Astrocyte (in vitro differentiated cells and primary cell): ENCODE data around the gene HPSE2. TPM values are rescaled to one million over a fixed set of nuclear protein-coding genes. Genes with fewer than 3 reads are reported as not detected.

Source experiments
- DNase-seq: peaks from one replicate; pipeline ENCODE4 v3.0.0-alpha.2; 2010; ENCODE audit warnings: low read depth
- FAIRE-seq: peaks from 2 replicates; lab custom pipeline; 2011; peaks lifted over from hg19 to GRCh38; lab: Jason Lieb, UNC
- H2AFZ ChIP-seq: 2 replicates; pipeline ENCODE4 v1.6.0; 2012; ENCODE audit warnings: low read depth, low read length, inconsistent platforms
- H3K27ac ChIP-seq: 2 replicates; pipeline ENCODE4 v1.5.1; 2011; ENCODE audit warnings: low read depth, low read length, inconsistent platforms
- H3K27me3 ChIP-seq: 2 replicates; pipeline ENCODE4 v1.6.0; 2011; ENCODE audit warnings: low read length, inconsistent platforms; ENCODE audit not compliant: insufficient read depth
- H3K36me3 ChIP-seq: 2 replicates; pipeline ENCODE4 v1.5.1; 2011; ENCODE audit warnings: low read length, inconsistent platforms; ENCODE audit not compliant: insufficient read depth
- H3K4me1 ChIP-seq: 2 replicates; pipeline ENCODE4 v1.5.1; 2011; ENCODE audit warnings: low read length, inconsistent platforms; ENCODE audit not compliant: insufficient read depth
- H3K4me2 ChIP-seq: 2 replicates; pipeline ENCODE4 v1.6.0; 2012; ENCODE audit warnings: low read length, inconsistent platforms
- H3K4me3 ChIP-seq: 2 replicates; pipeline ENCODE4 v1.5.1; 2011; ENCODE audit warnings: low read depth, mild to moderate bottlenecking, low read length, inconsistent platforms; ENCODE audit not compliant: insufficient read depth
- H3K79me2 ChIP-seq: 2 replicates; pipeline ENCODE4 v1.6.0; 2012; ENCODE audit warnings: mild to moderate bottlenecking, low read length, inconsistent platforms; ENCODE audit not compliant: insufficient read depth
- H3K9ac ChIP-seq: 2 replicates; pipeline ENCODE4 v1.6.0; 2012; ENCODE audit warnings: mild to moderate bottlenecking, low read length, inconsistent platforms
- H3K9me3 ChIP-seq: 2 replicates; pipeline ENCODE4 v1.5.1; 2012; ENCODE audit warnings: low read depth, mild to moderate bottlenecking, low read length, inconsistent platforms; ENCODE audit not compliant: insufficient read depth
- H4K20me1 ChIP-seq: 2 replicates; pipeline ENCODE4 v1.6.0; 2012; ENCODE audit warnings: low read length, inconsistent platforms; ENCODE audit not compliant: insufficient read depth
- H3K27ac Mint-ChIP-seq: one replicate; pipeline ENCODE4 v1.8.0; 2021; ENCODE audit warnings: mild to moderate bottlenecking, mixed read lengths; ENCODE audit not compliant: unreplicated experiment
- H3K27me3 Mint-ChIP-seq: one replicate; pipeline ENCODE4 v1.8.0; 2021; ENCODE audit warnings: low read depth, mixed read lengths; ENCODE audit not compliant: unreplicated experiment
- H3K36me3 Mint-ChIP-seq: one replicate; pipeline ENCODE4 v1.8.0; 2021; ENCODE audit warnings: low read depth, mixed read lengths; ENCODE audit not compliant: unreplicated experiment
- H3K4me1 Mint-ChIP-seq: one replicate; pipeline ENCODE4 v1.8.0; 2021; ENCODE audit warnings: low read depth, mixed read lengths; ENCODE audit not compliant: unreplicated experiment
- H3K4me3 Mint-ChIP-seq: one replicate; pipeline ENCODE4 v1.8.0; 2021; ENCODE audit warnings: mild to moderate bottlenecking, moderate library complexity, mixed read lengths; ENCODE audit not compliant: unreplicated experiment
- H3K9me3 Mint-ChIP-seq: one replicate; pipeline ENCODE4 v1.8.0; 2021; ENCODE audit warnings: mild to moderate bottlenecking, mixed read lengths; ENCODE audit not compliant: unreplicated experiment
- EZH2 ChIP-seq: IDR thresholded peaks from 2 replicates; pipeline ENCODE4 v1.6.1; 2012; ENCODE audit warnings: mild to moderate bottlenecking, low read length, inconsistent platforms; ENCODE audit not compliant: insufficient read depth
- total RNA-seq: library from RNA; stranded (reverse); gene quantifications from 2 replicates; pipeline ENCODE4 v1.2.1, GENCODE V29; 2021
- TF ChIP-seq, protein P1 (sequence below): IDR thresholded peaks from 2 replicates; pipeline ENCODE4 v1.5.1; 2011; ENCODE audit warnings: low read depth, mild to moderate bottlenecking, inconsistent platforms, low read length, moderate library complexity; ENCODE audit not compliant: insufficient read depth

HPSE2 gene
- total RNA-seq, 1 donor from 2014 or later: 0.14 TPM

GRCh38 chr10:98472196-98472595 lies 763.5 kb downstream of the HPSE2 start:
- no peak overlapping the region for H3K27ac Mint-ChIP-seq
- no peak for DNase-seq

GRCh38 chr10:98470850-98471249 lies 764.8 kb downstream of the HPSE2 start:
- no peak overlapping the region for H3K4me3 Mint-ChIP-seq
- H3K36me3 Mint-ChIP-seq: no peaks in the 10 kb centered on the region
- Histone ChIP-seq H4K20me1 (no peaks in the 10 kb centered on the region), H3K36me3 (no peaks in the 10 kb centered on the region), H3K4me2 (no peak overlapping the region), H3K4me1 (peaks cover 5% of the 10 kb centered on the region), H3K4me3 (no peak overlapping the region), H3K27ac (no peak overlapping the region), H3K9ac (no peak overlapping the region), H3K9me3 (no peaks in the 10 kb centered on the region), H2AFZ (no peak overlapping the region), H3K27me3 (no peaks in the 10 kb centered on the region), H3K79me2 (no peaks in the 10 kb centered on the region)
- TF ChIP-seq, protein P1, sequence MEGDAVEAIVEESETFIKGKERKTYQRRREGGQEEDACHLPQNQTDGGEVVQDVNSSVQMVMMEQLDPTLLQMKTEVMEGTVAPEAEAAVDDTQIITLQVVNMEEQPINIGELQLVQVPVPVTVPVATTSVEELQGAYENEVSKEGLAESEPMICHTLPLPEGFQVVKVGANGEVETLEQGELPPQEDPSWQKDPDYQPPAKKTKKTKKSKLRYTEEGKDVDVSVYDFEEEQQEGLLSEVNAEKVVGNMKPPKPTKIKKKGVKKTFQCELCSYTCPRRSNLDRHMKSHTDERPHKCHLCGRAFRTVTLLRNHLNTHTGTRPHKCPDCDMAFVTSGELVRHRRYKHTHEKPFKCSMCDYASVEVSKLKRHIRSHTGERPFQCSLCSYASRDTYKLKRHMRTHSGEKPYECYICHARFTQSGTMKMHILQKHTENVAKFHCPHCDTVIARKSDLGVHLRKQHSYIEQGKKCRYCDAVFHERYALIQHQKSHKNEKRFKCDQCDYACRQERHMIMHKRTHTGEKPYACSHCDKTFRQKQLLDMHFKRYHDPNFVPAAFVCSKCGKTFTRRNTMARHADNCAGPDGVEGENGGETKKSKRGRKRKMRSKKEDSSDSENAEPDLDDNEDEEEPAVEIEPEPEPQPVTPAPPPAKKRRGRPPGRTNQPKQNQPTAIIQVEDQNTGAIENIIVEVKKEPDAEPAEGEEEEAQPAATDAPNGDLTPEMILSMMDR: no peak
- TF ChIP-seq EZH2: no peak
- H3K27me3 Mint-ChIP-seq: peaks cover 15% of the 10 kb centered on the region
- H3K9me3 Mint-ChIP-seq: no peaks in the 10 kb centered on the region
- peaks cover 3% of the 10 kb centered on the region for H3K4me1 Mint-ChIP-seq
- DNase-seq (no peak), FAIRE-seq (no peak)
- no peak overlapping the region for H3K27ac Mint-ChIP-seq

More at GRCh38 chr10:98472196-98472595, 763.5 kb downstream of the HPSE2 start:
- no peak overlapping the region for H3K4me3 ChIP-seq
- H4K20me1 ChIP-seq: no peaks in the 10 kb centered on the region
- no peaks in the 10 kb centered on the region for H3K9me3 Mint-ChIP-seq
- H3K9me3 ChIP-seq: no peaks in the 10 kb centered on the region
- peaks cover 5% of the 10 kb centered on the region for H3K4me1 ChIP-seq
- H2AFZ ChIP-seq: no peak overlapping the region
- H3K27me3 Mint-ChIP-seq: peaks cover 13% of the 10 kb centered on the region
- no peaks in the 10 kb centered on the region for H3K79me2 ChIP-seq
- no peak overlapping the region for H3K4me2 ChIP-seq
- H3K27me3 ChIP-seq: no peaks in the 10 kb centered on the region
- H3K9ac ChIP-seq: no peak overlapping the region
- TF ChIP-seq, protein P1: no peak
- no peak for TF ChIP-seq EZH2
- no peak overlapping the region for H3K4me3 Mint-ChIP-seq
- no peak overlapping the region for H3K27ac ChIP-seq
- no peaks in the 10 kb centered on the region for H3K36me3 Mint-ChIP-seq
- FAIRE-seq: no peak
- peaks cover 3% of the 10 kb centered on the region for H3K4me1 Mint-ChIP-seq
- no peaks in the 10 kb centered on the region for H3K36me3 ChIP-seq

GRCh38 chr10:98469001-98469931 lies 766.4 kb downstream of the HPSE2 start:
- Histone ChIP-seq H3K9ac (no peak overlapping the region), H3K36me3 (no peaks in the 10 kb centered on the region), H3K27me3 (no peaks in the 10 kb centered on the region), H4K20me1 (no peaks in the 10 kb centered on the region), H3K4me1 (peaks cover 5% of the 10 kb centered on the region), H3K4me3 (no peak overlapping the region), H3K9me3 (no peaks in the 10 kb centered on the region), H2AFZ (no peak overlapping the region), H3K4me2 (no peak overlapping the region), H3K79me2 (no peaks in the 10 kb centered on the region), H3K27ac (no peak overlapping the region)
- no peak for FAIRE-seq
- peaks cover 3% of the 10 kb centered on the region for H3K4me1 Mint-ChIP-seq
- peaks cover 15% of the 10 kb centered on the region for H3K27me3 Mint-ChIP-seq
- TF ChIP-seq, protein P1: no peak
- TF ChIP-seq EZH2: no peak
- no peak overlapping the region for H3K27ac Mint-ChIP-seq
- no peaks in the 10 kb centered on the region for H3K36me3 Mint-ChIP-seq
- no peak for DNase-seq
- H3K4me3 Mint-ChIP-seq: no peak overlapping the region
- H3K9me3 Mint-ChIP-seq: no peaks in the 10 kb centered on the region
